Measurements from ENCODE around the gene KLK3. TPM values are rescaled to one million over a fixed set of nuclear protein-coding genes. Genes with fewer than 3 reads are reported as not detected.

Gene KLK3
- total RNA-seq, 2 experiments from 2014 or later = not detected

- no peak for TF ChIP-seq CTCF (IDR thresholded peaks at IDR 0.05)
- Mint-ChIP-seq H3K4me1 (ENCODE audit: low read depth) (no peaks in the 10 kb centered on the region), H3K9me3 (no peaks in the 10 kb centered on the region), H3K27me3 (peaks cover 37% of the 10 kb centered on the region), H3K27ac (no peak overlapping the region), H3K4me3 (no peak overlapping the region), H3K36me3 (ENCODE audit: low read depth) (no peaks in the 10 kb centered on the region)
- peaks cover 9 to 13% of the 10 kb centered on the region in 2 experiments for H3K27me3 ChIP-seq (ENCODE audit: control insufficient read depth in 1 of 2, insufficient read depth in 2 of 2, low read length in 2 of 2)
- no peak overlapping the region for H3K4me3 ChIP-seq (ENCODE audit: low read length)
- ChIA-PET CTCF (no interaction called here), POLR2A (no interaction called here)
- DNase-seq = no peak
- H3K27ac ChIP-seq (ENCODE audit: low read depth in 1 of 2, low read length in 2 of 2) = no peak overlapping the region
- no peaks in the 10 kb centered on the region for H3K9me3 ChIP-seq (ENCODE audit: control insufficient read depth in 1 of 2, insufficient read depth in 1 of 2, low read length in 2 of 2)
- H3K4me1 ChIP-seq (ENCODE audit: insufficient read depth, low read length) = no peaks in the 10 kb centered on the region
- intact Hi-C loops (cut with DNase I, micrococcal nuclease) = no loop called here
- no peaks in the 10 kb centered on the region for H3K36me3 ChIP-seq (ENCODE audit: insufficient read depth, low read length)
- ATAC-seq (ENCODE audit: poor library complexity) = no peak
Observed at GRCh38 chr19:50812474-50812873, 42.2 kb upstream of the KLK3 start.

- Histone ChIP-seq H3K9me3 (ENCODE audit: control insufficient read depth in 1 of 2, insufficient read depth in 1 of 2, low read length in 2 of 2) (peaks cover 0 to 22% of the 10 kb centered on the region in 2 experiments), H3K27me3 (ENCODE audit: control insufficient read depth in 1 of 2, insufficient read depth in 2 of 2, low read length in 2 of 2) (peaks cover 31 to 36% of the 10 kb centered on the region in 2 experiments), H3K4me3 (ENCODE audit: low read length) (no peak overlapping the region), H3K27ac (ENCODE audit: low read depth in 1 of 2, low read length in 2 of 2) (no peak overlapping the region), H3K36me3 (ENCODE audit: insufficient read depth, low read length) (no peaks in the 10 kb centered on the region), H3K4me1 (ENCODE audit: insufficient read depth, low read length) (peaks cover 16% of the 10 kb centered on the region)
- no peaks in the 10 kb centered on the region for H3K36me3 Mint-ChIP-seq (ENCODE audit: low read depth)
- no peak overlapping the region for H3K4me3 Mint-ChIP-seq
- intact Hi-C loops (cut with DNase I, micrococcal nuclease) = no loop called here
- ChIA-PET CTCF (no interaction called here), POLR2A (no interaction called here)
- no peak overlapping the region for H3K27ac Mint-ChIP-seq
- no peak for DNase-seq
- no peak for TF ChIP-seq CTCF (IDR thresholded peaks at IDR 0.05)
- H3K27me3 Mint-ChIP-seq = peaks cover 62% of the 10 kb centered on the region
- peaks cover 10% of the 10 kb centered on the region for H3K4me1 Mint-ChIP-seq (ENCODE audit: low read depth)
- H3K9me3 Mint-ChIP-seq = no peaks in the 10 kb centered on the region
- ATAC-seq (ENCODE audit: poor library complexity) = no peak
Observed at GRCh38 chr19:50814883-50815282, 39.8 kb upstream of the KLK3 start.

- H3K4me1 Mint-ChIP-seq (ENCODE audit: low read depth) = peaks cover 15% of the 10 kb centered on the region
- Histone ChIP-seq H3K9me3 (ENCODE audit: control insufficient read depth in 1 of 2, insufficient read depth in 1 of 2, low read length in 2 of 2) (peaks cover 0 to 23% of the 10 kb centered on the region in 2 experiments), H3K4me1 (ENCODE audit: insufficient read depth, low read length) (peaks cover 16% of the 10 kb centered on the region), H3K36me3 (ENCODE audit: insufficient read depth, low read length) (no peaks in the 10 kb centered on the region), H3K27me3 (ENCODE audit: control insufficient read depth in 1 of 2, insufficient read depth in 2 of 2, low read length in 2 of 2) (peaks cover 36 to 37% of the 10 kb centered on the region in 2 experiments), H3K27ac (ENCODE audit: low read depth in 1 of 2, low read length in 2 of 2) (no peak overlapping the region), H3K4me3 (ENCODE audit: low read length) (no peak overlapping the region)
- intact Hi-C loops (cut with DNase I, micrococcal nuclease) = no loop called here
- ChIA-PET POLR2A (no interaction called here), CTCF (no interaction called here)
- no peak overlapping the region for H3K4me3 Mint-ChIP-seq
- H3K36me3 Mint-ChIP-seq (ENCODE audit: low read depth) = no peaks in the 10 kb centered on the region
- peaks cover 67% of the 10 kb centered on the region for H3K27me3 Mint-ChIP-seq
- no peak for ATAC-seq (ENCODE audit: poor library complexity)
- DNase-seq = no peak
- no peaks in the 10 kb centered on the region for H3K9me3 Mint-ChIP-seq
- TF ChIP-seq CTCF (IDR thresholded peaks at IDR 0.05) = no peak
- no peak overlapping the region for H3K27ac Mint-ChIP-seq
Observed at GRCh38 chr19:50815439-50815838, 39.3 kb upstream of the KLK3 start.

All from CD4-positive, alpha-beta T cell (primary cell).